ENCODE measurements around the gene ASCL1. TPM values are rescaled to one million over a fixed set of nuclear protein-coding genes. Genes with fewer than 3 reads are reported as not detected.

ASCL1 gene
- total RNA-seq, 1 donor from 2014 or later: not detected

DNA sequence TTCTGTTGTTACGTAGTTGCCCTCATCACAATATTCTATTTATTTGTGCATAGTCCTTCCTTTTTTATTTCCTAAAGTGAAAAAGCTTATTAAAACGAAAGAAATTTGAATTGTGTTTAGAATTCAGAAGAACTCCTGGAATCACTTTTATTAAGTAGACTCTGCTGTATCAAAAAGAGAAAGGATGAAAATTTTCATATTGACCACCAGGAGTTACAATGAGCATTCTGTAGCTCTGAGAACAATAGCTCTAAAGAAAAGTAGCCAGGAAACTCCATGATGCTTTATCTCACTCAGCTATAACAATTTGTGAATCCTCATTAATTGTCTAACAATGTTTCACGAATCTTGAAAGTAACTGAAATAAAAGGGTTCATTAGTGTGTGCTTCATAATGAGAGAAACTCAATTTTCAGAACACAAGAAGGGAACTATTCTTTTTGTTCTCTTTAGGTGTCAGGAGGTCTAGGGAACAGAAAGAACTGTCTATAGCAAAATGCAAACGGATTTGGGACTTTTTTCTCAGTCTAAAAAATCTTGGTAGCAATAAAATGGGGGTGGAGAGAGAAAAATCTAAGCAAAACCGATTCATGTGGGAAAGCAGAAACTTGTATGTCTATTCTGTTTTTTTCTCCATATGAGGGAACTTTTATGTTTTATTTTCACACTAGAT, 19.3 kb downstream of the ASCL1 start:
- no peak overlapping the region for H3K4me3 Mint-ChIP-seq
- CTCF ChIA-PET: interaction anchor here (0.7 kb wide), 1 partner anchor 28 kb away, joined by 3 read pairs; no protein-coding TSS in a partner anchor
- no peaks in the 10 kb centered on the region for H3K9me3 Mint-ChIP-seq
- H3K27ac Mint-ChIP-seq: no peak overlapping the region
- no peak for DNase-seq
- TF ChIP-seq, protein P1, sequence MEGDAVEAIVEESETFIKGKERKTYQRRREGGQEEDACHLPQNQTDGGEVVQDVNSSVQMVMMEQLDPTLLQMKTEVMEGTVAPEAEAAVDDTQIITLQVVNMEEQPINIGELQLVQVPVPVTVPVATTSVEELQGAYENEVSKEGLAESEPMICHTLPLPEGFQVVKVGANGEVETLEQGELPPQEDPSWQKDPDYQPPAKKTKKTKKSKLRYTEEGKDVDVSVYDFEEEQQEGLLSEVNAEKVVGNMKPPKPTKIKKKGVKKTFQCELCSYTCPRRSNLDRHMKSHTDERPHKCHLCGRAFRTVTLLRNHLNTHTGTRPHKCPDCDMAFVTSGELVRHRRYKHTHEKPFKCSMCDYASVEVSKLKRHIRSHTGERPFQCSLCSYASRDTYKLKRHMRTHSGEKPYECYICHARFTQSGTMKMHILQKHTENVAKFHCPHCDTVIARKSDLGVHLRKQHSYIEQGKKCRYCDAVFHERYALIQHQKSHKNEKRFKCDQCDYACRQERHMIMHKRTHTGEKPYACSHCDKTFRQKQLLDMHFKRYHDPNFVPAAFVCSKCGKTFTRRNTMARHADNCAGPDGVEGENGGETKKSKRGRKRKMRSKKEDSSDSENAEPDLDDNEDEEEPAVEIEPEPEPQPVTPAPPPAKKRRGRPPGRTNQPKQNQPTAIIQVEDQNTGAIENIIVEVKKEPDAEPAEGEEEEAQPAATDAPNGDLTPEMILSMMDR (IDR thresholded peaks at IDR 0.05): no peak
- intact Hi-C loops (cut with micrococcal nuclease): no loop called here
- H3K27me3 Mint-ChIP-seq: peaks cover 15% of the 10 kb centered on the region
- ATAC-seq (ENCODE audit: low read depth): no peak
- H3K36me3 Mint-ChIP-seq (ENCODE audit: low read depth): no peaks in the 10 kb centered on the region
- H3K4me1 Mint-ChIP-seq: no peaks in the 10 kb centered on the region
- POLR2A ChIA-PET: no interaction called here

DNA sequence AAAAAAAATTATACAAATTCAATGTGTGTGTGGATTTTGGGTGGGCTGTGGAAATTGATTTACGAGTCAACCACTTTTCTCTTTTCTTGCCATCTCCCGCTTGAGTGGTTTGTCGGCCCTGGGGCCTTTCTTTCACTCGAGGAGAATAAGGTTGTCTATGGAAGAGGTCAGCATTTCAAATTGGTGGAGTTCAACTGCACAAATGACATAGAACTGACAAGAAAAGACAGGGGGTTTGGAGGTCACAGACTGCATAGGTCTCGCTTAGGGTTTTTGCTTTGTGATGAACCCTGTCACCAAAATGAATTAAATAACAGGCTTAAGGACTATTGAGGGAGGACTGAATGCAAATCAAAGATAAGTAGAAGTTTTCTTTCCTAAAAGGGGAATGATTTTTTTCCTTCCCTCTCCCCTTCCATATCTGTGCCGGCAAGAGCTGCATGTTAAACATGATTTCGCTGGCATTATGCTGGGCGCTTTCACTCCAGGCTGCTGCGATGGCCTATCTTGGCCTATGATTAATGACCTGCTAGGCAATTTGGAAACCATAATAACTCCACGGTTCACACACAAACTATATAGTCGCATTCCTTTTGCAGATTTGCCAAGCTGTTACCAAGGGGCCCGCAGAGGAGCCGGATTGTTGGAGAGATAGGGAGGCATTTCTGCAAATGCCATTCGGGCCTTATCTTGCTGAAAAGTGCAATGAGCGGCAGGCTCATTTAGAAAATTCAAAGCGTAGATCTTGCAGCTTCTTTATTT, 20.7 kb downstream of the ASCL1 start:
- H3K4me3 Mint-ChIP-seq: no peak overlapping the region
- no peaks in the 10 kb centered on the region for H3K9me3 Mint-ChIP-seq
- no peaks in the 10 kb centered on the region for H3K36me3 Mint-ChIP-seq (ENCODE audit: low read depth)
- peaks cover 20% of the 10 kb centered on the region for H3K27me3 Mint-ChIP-seq
- ChIA-PET CTCF (no interaction called here), POLR2A (no interaction called here)
- intact Hi-C loops (cut with micrococcal nuclease): no loop called here
- no peak for ATAC-seq (ENCODE audit: low read depth)
- no peak overlapping the region for H3K27ac Mint-ChIP-seq
- no peaks in the 10 kb centered on the region for H3K4me1 Mint-ChIP-seq
- no peak for DNase-seq
- TF ChIP-seq, protein P1 (IDR thresholded peaks at IDR 0.05): no peak

DNA sequence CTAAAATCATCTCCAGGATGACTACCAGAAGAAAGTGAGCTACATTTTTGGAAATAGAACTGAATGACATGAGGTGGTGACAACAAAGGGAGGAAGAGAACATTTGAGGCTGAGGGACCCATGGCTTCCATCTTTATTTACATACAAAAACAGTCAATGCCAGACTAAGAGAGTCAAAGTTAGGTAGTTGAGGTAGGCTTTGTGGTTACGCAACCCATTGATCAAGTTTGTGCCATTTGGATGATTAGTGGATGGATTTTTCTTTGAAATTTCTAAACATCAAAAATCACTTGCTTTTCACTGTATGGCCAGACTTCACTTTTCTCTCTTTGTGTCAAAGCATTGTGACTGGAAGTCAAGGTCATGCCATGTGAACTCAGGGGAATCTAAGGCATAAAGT, 22.9 kb downstream of the ASCL1 start:
- intact Hi-C loops (cut with micrococcal nuclease): no loop called here
- Mint-ChIP-seq H3K36me3 (ENCODE audit: low read depth) (no peaks in the 10 kb centered on the region), H3K27ac (no peak overlapping the region), H3K4me1 (no peaks in the 10 kb centered on the region), H3K4me3 (no peak overlapping the region), H3K9me3 (no peaks in the 10 kb centered on the region), H3K27me3 (peaks cover 27% of the 10 kb centered on the region)
- DNase-seq: no peak
- CTCF ChIA-PET: no interaction called here
- TF ChIP-seq, protein P1 (IDR thresholded peaks at IDR 0.05): no peak
- POLR2A ChIA-PET: no interaction called here
- ATAC-seq (ENCODE audit: low read depth): no peak

DNA sequence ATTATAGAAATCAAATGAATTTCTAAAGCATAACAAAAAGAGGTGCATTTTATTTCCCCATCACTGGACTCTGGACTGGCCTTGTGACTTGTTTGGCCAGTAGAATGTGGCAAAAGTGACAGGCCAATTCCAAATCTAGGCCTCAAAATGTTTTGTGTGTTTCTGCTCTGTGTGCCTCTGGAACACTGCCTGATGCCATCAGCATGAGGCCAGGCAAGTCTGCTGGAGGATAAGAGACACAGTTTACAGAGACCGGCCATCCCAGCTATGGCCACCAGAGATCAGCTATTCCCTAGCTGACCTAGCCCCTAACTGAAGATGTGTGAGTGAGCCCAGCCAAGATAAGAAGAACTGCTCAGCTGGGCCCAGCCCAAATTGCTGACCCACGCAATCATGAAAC, 32.9 kb downstream of the ASCL1 start:
- intact Hi-C loops (cut with micrococcal nuclease): no loop called here
- Mint-ChIP-seq H3K36me3 (ENCODE audit: low read depth) (no peaks in the 10 kb centered on the region), H3K4me1 (no peaks in the 10 kb centered on the region), H3K27ac (no peak overlapping the region), H3K9me3 (peaks cover 2% of the 10 kb centered on the region), H3K4me3 (no peak overlapping the region), H3K27me3 (peaks cover 4% of the 10 kb centered on the region)
- DNase-seq (no peak), ATAC-seq (ENCODE audit: low read depth) (no peak)
- TF ChIP-seq, protein P1 (IDR thresholded peaks at IDR 0.05): no peak
- ChIA-PET CTCF (no interaction called here), POLR2A (no interaction called here)

DNA sequence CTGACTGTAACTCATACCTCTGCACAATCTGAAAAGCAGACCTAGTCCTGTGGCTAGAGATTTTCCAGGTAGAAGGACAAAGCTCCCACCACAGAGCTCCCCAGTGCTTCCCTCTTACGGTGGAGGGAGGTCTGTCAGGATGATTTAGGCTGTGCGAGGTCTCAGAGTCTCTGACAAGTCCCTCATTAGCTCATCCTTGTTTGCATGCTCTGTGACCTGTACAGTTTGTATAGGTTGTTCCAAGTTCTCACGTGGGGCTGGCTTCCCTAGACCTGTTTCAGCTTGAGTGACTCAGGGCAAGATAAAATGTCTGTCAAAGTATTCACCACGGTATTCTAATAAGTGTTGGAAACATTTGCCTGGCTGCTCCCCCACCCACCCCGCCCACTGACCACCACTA, 34.8 kb downstream of the ASCL1 start:
- TF ChIP-seq, protein P1 (IDR thresholded peaks at IDR 0.05): no peak
- Mint-ChIP-seq H3K27me3 (peaks cover 5% of the 10 kb centered on the region), H3K9me3 (peaks cover 7% of the 10 kb centered on the region), H3K36me3 (ENCODE audit: low read depth) (no peaks in the 10 kb centered on the region), H3K27ac (no peak overlapping the region), H3K4me1 (no peaks in the 10 kb centered on the region), H3K4me3 (no peak overlapping the region)
- intact Hi-C loops (cut with micrococcal nuclease): no loop called here
- no peak for DNase-seq
- CTCF ChIA-PET: no interaction called here
- POLR2A ChIA-PET: no interaction called here
- ATAC-seq (ENCODE audit: low read depth): no peak
